Upper lobe of left lung (tissue), 4 donors: ENCODE measurements around the gene RTL10.

Experiments
- POLR2A ChIP-seq, 4 donors: fragments of 450-650 bp; IDR thresholded peaks; one replicate each; pipeline ENCODE4 v1.5.1; 2016 to 2017; ENCODE audit warnings: antibody characterized with exemption in 4 of 4, mild to moderate bottlenecking in 2 of 4
- TF ChIP-seq, protein P1 (sequence below), 6 experiments: fragments of 450-650 bp in 4 of 6; fragments of 200-600 bp in 2 of 6; sonication (generic) in 2 of 6; IDR thresholded peaks; one replicate each; pipeline ENCODE4 v1.5.1; 2016 to 2019; ENCODE audit warnings: antibody characterized with exemption in 6 of 6

DNA sequence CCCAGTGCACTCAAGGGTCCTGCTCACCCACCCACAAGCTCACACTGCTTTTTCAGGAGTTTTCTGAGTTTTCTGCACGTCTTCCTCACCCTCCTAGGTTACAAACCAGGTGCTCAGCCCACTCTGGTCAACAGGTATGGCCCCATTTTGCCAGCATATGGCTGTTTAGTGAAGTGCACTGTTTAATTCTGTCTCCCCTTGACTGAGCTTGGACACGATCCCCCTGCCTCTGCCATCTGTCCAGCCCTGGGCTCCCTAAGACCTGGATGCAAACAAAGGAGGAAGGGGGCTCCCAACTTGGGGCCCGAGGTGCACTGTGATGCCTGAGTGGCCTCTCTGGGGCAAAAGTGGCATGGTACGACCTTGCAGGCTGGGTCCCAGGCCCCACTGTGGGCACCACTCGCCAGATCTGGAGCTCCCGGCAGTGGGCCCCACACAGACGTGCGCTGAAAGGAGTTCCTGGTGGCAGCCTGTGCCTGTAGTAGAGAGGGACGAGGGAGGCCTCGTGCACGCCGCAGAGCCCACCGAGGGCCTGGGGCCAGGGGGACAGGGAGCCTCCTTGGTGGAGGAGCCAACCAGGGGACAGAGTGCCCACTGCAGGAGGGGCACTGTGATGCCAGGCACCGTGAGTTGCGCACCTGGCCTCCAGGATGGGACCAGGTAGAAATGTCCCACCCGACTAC, 49.6 kb upstream of the RTL10 start:
- TF ChIP-seq, protein P1, sequence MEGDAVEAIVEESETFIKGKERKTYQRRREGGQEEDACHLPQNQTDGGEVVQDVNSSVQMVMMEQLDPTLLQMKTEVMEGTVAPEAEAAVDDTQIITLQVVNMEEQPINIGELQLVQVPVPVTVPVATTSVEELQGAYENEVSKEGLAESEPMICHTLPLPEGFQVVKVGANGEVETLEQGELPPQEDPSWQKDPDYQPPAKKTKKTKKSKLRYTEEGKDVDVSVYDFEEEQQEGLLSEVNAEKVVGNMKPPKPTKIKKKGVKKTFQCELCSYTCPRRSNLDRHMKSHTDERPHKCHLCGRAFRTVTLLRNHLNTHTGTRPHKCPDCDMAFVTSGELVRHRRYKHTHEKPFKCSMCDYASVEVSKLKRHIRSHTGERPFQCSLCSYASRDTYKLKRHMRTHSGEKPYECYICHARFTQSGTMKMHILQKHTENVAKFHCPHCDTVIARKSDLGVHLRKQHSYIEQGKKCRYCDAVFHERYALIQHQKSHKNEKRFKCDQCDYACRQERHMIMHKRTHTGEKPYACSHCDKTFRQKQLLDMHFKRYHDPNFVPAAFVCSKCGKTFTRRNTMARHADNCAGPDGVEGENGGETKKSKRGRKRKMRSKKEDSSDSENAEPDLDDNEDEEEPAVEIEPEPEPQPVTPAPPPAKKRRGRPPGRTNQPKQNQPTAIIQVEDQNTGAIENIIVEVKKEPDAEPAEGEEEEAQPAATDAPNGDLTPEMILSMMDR (IDR thresholded peaks at IDR 0.05): no peak
- no peak for TF ChIP-seq POLR2A (IDR thresholded peaks at IDR 0.05)
